ENCODE results near the gene ICOSLG.
"Not testable (repeated sequence)": the region's sequence is repeated elsewhere in the genome, so short reads cannot be mapped to it uniquely, and the experiment has no call there.

DNA sequence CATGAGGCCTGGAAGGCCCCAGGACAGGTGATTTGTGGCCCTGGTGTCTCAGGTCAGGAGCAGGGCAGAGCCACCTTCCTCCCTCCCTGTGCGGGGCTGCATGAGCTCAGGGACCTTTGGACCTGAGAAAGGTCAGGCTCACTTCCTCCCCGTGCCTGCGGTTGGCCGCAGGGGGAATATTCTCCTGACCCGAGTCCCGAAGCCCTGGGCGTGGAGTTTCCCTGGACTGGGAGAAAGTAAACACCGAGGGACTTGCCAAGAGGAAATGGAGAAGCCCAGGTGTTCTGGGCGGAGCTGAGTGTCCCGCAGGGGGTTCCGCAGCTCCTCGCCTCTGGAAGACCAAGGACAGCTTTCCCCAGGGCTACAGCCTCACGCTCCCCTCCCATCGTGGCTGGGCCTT, 64.6 kb downstream of the ICOSLG start:
- not testable (repeated sequence) for TF ChIP-seq ATF1 (CRISPR knock-in tag; IDR thresholded peaks at IDR 0.05); TCF7 (CRISPR knock-in tag; IDR thresholded peaks at IDR 0.05; ENCODE audit: low read depth); ZNF423 (CRISPR knock-in tag; IDR thresholded peaks at IDR 0.05); ZNF121 (CRISPR knock-in tag; IDR thresholded peaks at IDR 0.05)
- TF ChIP-seq, protein P1, sequence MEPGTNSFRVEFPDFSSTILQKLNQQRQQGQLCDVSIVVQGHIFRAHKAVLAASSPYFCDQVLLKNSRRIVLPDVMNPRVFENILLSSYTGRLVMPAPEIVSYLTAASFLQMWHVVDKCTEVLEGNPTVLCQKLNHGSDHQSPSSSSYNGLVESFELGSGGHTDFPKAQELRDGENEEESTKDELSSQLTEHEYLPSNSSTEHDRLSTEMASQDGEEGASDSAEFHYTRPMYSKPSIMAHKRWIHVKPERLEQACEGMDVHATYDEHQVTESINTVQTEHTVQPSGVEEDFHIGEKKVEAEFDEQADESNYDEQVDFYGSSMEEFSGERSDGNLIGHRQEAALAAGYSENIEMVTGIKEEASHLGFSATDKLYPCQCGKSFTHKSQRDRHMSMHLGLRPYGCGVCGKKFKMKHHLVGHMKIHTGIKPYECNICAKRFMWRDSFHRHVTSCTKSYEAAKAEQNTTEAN (CRISPR knock-in tag; IDR thresholded peaks at IDR 0.05) = not testable (repeated sequence)
- TF ChIP-seq, protein P2, sequence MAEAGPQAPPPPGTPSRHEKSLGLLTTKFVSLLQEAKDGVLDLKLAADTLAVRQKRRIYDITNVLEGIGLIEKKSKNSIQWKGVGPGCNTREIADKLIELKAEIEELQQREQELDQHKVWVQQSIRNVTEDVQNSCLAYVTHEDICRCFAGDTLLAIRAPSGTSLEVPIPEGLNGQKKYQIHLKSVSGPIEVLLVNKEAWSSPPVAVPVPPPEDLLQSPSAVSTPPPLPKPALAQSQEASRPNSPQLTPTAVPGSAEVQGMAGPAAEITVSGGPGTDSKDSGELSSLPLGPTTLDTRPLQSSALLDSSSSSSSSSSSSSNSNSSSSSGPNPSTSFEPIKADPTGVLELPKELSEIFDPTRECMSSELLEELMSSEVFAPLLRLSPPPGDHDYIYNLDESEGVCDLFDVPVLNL (CRISPR knock-in tag; IDR thresholded peaks at IDR 0.05; ENCODE audit: borderline replicate concordance, low read depth) = not testable (repeated sequence)
- TF ChIP-seq, protein P3, sequence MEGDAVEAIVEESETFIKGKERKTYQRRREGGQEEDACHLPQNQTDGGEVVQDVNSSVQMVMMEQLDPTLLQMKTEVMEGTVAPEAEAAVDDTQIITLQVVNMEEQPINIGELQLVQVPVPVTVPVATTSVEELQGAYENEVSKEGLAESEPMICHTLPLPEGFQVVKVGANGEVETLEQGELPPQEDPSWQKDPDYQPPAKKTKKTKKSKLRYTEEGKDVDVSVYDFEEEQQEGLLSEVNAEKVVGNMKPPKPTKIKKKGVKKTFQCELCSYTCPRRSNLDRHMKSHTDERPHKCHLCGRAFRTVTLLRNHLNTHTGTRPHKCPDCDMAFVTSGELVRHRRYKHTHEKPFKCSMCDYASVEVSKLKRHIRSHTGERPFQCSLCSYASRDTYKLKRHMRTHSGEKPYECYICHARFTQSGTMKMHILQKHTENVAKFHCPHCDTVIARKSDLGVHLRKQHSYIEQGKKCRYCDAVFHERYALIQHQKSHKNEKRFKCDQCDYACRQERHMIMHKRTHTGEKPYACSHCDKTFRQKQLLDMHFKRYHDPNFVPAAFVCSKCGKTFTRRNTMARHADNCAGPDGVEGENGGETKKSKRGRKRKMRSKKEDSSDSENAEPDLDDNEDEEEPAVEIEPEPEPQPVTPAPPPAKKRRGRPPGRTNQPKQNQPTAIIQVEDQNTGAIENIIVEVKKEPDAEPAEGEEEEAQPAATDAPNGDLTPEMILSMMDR (IDR thresholded peaks at IDR 0.05) = not testable (repeated sequence)

Data from WTC11 (cell line).